Upper lobe of right lung (tissue), 1 donor: Measurements from ENCODE around the gene CNTN4. TPM values are rescaled to one million over a fixed set of nuclear protein-coding genes. Genes with fewer than 3 reads are reported as not detected.

ENCODE experiments used
- ATAC-seq: fragments of 200-7000 bp; cut with Tn5 transposase; one replicate; pipeline ENCODE4 v1.9.1; 2020; ENCODE audit warnings: mild to moderate bottlenecking, moderate library complexity
- DNase-seq: peaks from one replicate; pipeline ENCODE4 v3.0.0-alpha.2; 2020
- H3K27ac ChIP-seq: fragments of 200-600 bp; one replicate; pipeline ENCODE4 v1.8.0; 2022
- H3K27me3 ChIP-seq: fragments of 200-600 bp; one replicate; pipeline ENCODE4 v1.8.0; 2022; ENCODE audit warnings: mild to moderate bottlenecking
- H3K36me3 ChIP-seq: fragments of 200-600 bp; one replicate; pipeline ENCODE4 v1.8.0; 2022
- H3K4me1 ChIP-seq: fragments of 200-600 bp; one replicate; pipeline ENCODE4 v1.8.0; 2022
- H3K4me3 ChIP-seq: fragments of 200-600 bp; one replicate; pipeline ENCODE4 v1.8.0; 2022; ENCODE audit warnings: mild to moderate bottlenecking
- H3K9me3 ChIP-seq: fragments of 200-600 bp; one replicate; pipeline ENCODE4 v1.8.0; 2022
- intact Hi-C: fragments of 100-400 bp; cut with DNase I; formaldehyde crosslinking; loops from one replicate; pipeline ENCODE4 v1.11.0; 2022
- total RNA-seq: library from RNA; stranded (reverse); fragmentation: NEBNext Ultra II Directional; extraction: Animal tissue kit (Norgen Biotek cat#: 25700); gene quantifications from one replicate; pipeline ENCODE4 v1.2.1, GENCODE V29; 2021
- TF ChIP-seq, protein P1 (sequence below): fragments of 200-600 bp; IDR thresholded peaks from one replicate; pipeline ENCODE4 v1.8.0; 2022; ENCODE audit warnings: antibody characterized with exemption
- donor health status: DM: no; HTN: yes; CAD: no; lungs with severe emphysema.

Gene CNTN4
- total RNA-seq, 1 donor from 2014 or later = 11.3 TPM

DNA sequence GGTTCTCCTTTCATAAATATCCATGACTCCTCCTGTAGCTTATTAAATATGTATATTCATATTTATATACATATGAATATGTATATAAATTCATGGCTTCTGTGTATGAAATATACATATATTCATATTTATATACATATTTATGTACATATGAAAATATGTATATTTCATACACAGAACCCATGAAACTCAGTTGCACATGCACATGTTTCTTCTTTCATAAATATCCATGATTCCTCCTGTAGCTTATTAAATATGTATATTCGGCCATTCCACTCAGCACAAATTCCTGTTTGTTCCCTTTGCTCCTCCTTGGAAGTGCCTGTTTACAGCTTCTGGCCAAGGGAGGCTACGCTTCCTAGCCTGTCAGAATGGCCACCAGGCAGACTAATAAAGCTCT lies 789.9 kb downstream of the CNTN4 start:
- ATAC-seq (no peak), DNase-seq (no peak)
- H3K4me3 ChIP-seq = no peak overlapping the region
- H3K9me3 ChIP-seq = no peaks in the 10 kb centered on the region
- no peaks in the 10 kb centered on the region for H3K27me3 ChIP-seq
- no peaks in the 10 kb centered on the region for H3K36me3 ChIP-seq
- no peaks in the 10 kb centered on the region for H3K4me1 ChIP-seq
- intact Hi-C loops = no loop called here
- TF ChIP-seq, protein P1, sequence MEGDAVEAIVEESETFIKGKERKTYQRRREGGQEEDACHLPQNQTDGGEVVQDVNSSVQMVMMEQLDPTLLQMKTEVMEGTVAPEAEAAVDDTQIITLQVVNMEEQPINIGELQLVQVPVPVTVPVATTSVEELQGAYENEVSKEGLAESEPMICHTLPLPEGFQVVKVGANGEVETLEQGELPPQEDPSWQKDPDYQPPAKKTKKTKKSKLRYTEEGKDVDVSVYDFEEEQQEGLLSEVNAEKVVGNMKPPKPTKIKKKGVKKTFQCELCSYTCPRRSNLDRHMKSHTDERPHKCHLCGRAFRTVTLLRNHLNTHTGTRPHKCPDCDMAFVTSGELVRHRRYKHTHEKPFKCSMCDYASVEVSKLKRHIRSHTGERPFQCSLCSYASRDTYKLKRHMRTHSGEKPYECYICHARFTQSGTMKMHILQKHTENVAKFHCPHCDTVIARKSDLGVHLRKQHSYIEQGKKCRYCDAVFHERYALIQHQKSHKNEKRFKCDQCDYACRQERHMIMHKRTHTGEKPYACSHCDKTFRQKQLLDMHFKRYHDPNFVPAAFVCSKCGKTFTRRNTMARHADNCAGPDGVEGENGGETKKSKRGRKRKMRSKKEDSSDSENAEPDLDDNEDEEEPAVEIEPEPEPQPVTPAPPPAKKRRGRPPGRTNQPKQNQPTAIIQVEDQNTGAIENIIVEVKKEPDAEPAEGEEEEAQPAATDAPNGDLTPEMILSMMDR = no peak
- H3K27ac ChIP-seq = no peak overlapping the region

DNA sequence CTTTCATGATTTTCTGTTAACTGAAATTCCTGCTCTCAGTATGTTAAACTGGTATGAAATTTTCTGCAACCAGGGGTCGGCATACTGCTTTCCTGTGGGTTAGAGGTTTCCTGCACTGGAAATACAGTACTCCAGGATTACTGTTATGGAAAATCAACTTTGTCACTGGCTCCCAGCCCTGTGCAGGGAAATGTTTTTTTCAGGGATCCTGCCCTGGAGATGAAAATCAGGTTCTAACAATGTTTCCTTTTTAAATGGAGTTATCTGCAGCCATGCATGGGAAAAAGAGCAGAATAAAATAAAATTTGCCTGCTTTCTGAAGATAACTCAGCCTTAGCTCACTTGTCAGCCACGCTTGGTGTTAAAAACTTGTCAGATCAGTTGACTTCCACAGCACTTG lies 791.1 kb downstream of the CNTN4 start:
- Histone ChIP-seq H3K27me3 (no peaks in the 10 kb centered on the region), H3K36me3 (no peaks in the 10 kb centered on the region), H3K27ac (no peak overlapping the region), H3K4me3 (no peak overlapping the region), H3K9me3 (no peaks in the 10 kb centered on the region), H3K4me1 (no peaks in the 10 kb centered on the region)
- DNase-seq (no peak), ATAC-seq (no peak)
- intact Hi-C loops = no loop called here
- TF ChIP-seq, protein P1 = no peak

DNA sequence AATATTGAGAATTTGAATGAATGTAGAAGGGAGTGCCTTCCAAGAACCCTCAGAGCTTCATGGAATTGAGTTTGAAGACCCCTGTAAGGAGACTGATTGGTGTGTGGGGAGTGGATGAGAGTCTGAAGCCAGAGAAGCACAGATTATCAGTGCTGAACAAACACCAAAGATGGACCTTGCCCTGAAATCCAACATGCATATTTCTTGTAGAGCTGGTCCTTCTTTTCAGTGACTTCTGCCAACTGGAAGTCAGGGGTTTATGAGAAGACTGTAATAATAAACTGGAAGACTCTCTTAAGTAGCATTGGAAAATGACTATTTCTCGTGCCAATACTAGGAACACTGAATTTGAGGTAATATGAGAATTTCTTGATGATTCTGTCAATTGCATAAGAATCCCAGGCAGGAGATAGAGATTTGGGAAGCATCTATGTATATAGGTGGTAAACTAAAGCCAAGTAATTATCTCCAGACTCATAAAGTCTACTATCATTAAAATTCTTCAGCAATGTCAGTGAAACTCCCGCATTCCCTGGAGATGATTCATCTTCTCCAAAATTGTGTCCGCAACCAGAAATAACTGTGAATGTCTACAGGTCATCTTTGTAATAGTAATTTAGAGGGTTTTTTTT lies 797.8 kb downstream of the CNTN4 start:
- H3K9me3 ChIP-seq = no peaks in the 10 kb centered on the region
- no peaks in the 10 kb centered on the region for H3K27me3 ChIP-seq
- H3K4me1 ChIP-seq = no peaks in the 10 kb centered on the region
- H3K4me3 ChIP-seq = no peak overlapping the region
- ATAC-seq = no peak
- no peak overlapping the region for H3K27ac ChIP-seq
- TF ChIP-seq, protein P1 = no peak
- no peaks in the 10 kb centered on the region for H3K36me3 ChIP-seq
- DNase-seq = no peak
- intact Hi-C loops = no loop called here

DNA sequence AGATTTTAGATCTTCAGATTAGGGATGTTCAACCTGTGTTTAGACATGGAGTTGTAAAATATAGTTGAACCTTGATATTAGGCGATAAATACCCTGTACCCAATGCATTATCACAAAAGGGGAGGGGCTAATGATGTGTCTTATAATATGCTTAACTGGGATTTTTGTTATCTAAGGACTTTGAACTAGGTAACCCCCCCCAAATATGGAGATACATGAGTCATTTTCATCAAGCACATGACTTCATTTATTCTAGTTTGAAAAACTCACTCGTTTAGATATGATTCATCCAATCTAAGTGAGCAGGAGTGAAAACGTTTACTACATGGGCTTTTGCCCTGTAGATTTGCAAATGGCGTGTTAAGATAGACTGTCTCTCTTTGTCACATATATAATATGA lies 799.2 kb downstream of the CNTN4 start:
- intact Hi-C loops = no loop called here
- Histone ChIP-seq H3K36me3 (no peaks in the 10 kb centered on the region), H3K9me3 (no peaks in the 10 kb centered on the region), H3K4me3 (no peak overlapping the region), H3K27me3 (no peaks in the 10 kb centered on the region), H3K4me1 (no peaks in the 10 kb centered on the region), H3K27ac (no peak overlapping the region)
- TF ChIP-seq, protein P1 = no peak
- no peak for ATAC-seq
- no peak for DNase-seq

DNA sequence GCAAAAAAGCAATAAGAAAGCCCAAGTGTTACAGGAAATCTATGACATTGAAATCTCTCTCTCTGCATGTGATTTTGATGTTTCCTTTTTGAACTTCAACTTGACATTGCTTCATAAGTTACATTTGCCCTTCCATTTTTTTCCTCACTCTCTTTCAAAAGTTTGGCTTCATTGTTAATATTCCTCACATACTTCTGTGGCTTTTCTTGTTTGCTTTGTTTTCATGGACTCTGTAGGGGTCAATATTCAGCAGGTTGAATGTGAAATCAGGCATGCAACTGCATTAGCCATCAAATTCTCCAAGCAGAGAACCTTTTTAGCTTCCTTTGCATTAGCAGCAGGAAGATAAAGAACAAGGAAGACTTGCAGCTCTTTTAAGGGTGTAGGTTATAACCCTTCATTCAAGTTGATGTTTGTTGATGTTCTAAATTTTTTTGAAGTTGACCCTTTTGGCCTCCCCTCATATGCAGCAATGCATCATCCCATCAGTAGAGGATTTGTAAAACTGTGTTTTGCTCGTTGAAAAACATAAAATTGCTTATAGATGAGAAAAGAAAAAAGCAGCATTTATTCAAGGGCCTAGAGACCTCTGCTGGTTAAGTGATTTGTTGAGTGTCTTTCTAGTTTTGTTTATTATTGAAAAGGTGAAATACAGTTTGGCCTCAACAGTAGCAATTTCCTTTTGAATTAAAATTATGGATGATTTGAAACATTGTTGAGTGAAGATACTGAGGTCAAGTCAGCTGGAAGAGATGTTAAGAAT lies 800.1 kb downstream of the CNTN4 start:
- ATAC-seq (no peak), DNase-seq (no peak)
- Histone ChIP-seq H3K9me3 (no peaks in the 10 kb centered on the region), H3K36me3 (no peaks in the 10 kb centered on the region), H3K27me3 (no peaks in the 10 kb centered on the region), H3K27ac (no peak overlapping the region), H3K4me3 (no peak overlapping the region), H3K4me1 (no peaks in the 10 kb centered on the region)
- TF ChIP-seq, protein P1 = no peak
- intact Hi-C loops = no loop called here
